GM12864 (cell line): ENCODE results near the gene ICE2.
A peak's percentile ranks its signal among the peaks of the same experiment; 100 is the strongest.

Source experiments
- DNase-seq: peaks from one replicate; pipeline ENCODE4 v3.0.0-alpha.2; 2011; ENCODE audit warnings: low read depth
- H3K4me3 ChIP-seq: 2 replicates; pipeline ENCODE4 v1.5.1; 2011; ENCODE audit warnings: mild to moderate bottlenecking, low read depth, low read length, control low read depth
- CTCF ChIP-seq: IDR thresholded peaks from 2 replicates; pipeline ENCODE4 v1.5.1; 2011; ENCODE audit warnings: low read depth, mild to moderate bottlenecking, moderate library complexity, low read length, control low read depth, inconsistent platforms; ENCODE audit errors: missing control alignments

ICE2 gene

GRCh38 chr15:60478566-60479360 is at the start of gene ICE2:
Gene ICE2 (minus strand): TSS chr15:60479142. CDS start chr15:60477977, 1,165 bp downstream.
- peak; percentile 85 for DNase-seq
- H3K4me3 ChIP-seq: peak within 1 kb of the TSS; percentile 82
- TF ChIP-seq CTCF: no peak

- DNase-seq: no peak
- H3K4me3 ChIP-seq: no peak overlapping the region
- no peak for TF ChIP-seq CTCF
These were observed 49.6 kb upstream of the ICE2 start for GRCh38 chr15:60528530-60528929.

- DNase-seq: no peak
These were observed 48.5 kb upstream of the ICE2 start for GRCh38 chr15:60527456-60527855.

GRCh38 chr15:60526127-60526616 is 47.2 kb upstream of the ICE2 start:
- TF ChIP-seq CTCF: no peak
- DNase-seq: no peak
- H3K4me3 ChIP-seq: no peak overlapping the region

More at GRCh38 chr15:60527456-60527855, 48.5 kb upstream of the ICE2 start:
- no peak overlapping the region for H3K4me3 ChIP-seq
- TF ChIP-seq CTCF: no peak

- DNase-seq: no peak
- TF ChIP-seq CTCF: no peak
- H3K4me3 ChIP-seq: no peak overlapping the region
These were observed 46.5 kb upstream of the ICE2 start for GRCh38 chr15:60525341-60526039.

GRCh38 chr15:60523056-60523455 is 44.1 kb upstream of the ICE2 start:
- H3K4me3 ChIP-seq: no peak overlapping the region
- DNase-seq: no peak
- no peak for TF ChIP-seq CTCF
